SU-DHL-6 (cell line): Measurements from ENCODE around the gene POMP.
"Not testable (repeated sequence)": the region's sequence is repeated elsewhere in the genome, so short reads cannot be mapped to it uniquely, and the experiment has no call there.

Source experiments
- H2AFZ ChIP-seq: fragments of 200-600 bp; sonication (generic); 2 replicates; pipeline ENCODE4 v1.6.1; 2014; ENCODE audit warnings: low read depth, mild to moderate bottlenecking, moderate library complexity, mixed read lengths, antibody characterized with exemption, low read length; ENCODE audit not compliant: severe bottlenecking
- H3F3A ChIP-seq: fragments of 200-600 bp; shearing (Covaris generic); 2 replicates; pipeline ENCODE4 v1.6.0; 2016; ENCODE audit warnings: antibody characterized with exemption, mild to moderate bottlenecking; ENCODE audit not compliant: insufficient read depth
- H3K27ac ChIP-seq: fragments of 200-600 bp; sonication (generic); 2 replicates; pipeline ENCODE4 v1.5.1; 2016; ENCODE audit warnings: low read depth, mild to moderate bottlenecking, low read length, moderate library complexity, mixed read lengths
- H3K27me3 ChIP-seq: fragments of 200-600 bp; sonication (generic), shearing (Covaris generic); 2 replicates; pipeline ENCODE4 v1.6.0; 2014; ENCODE audit warnings: mild to moderate bottlenecking, low read length
- H3K36me3 ChIP-seq: fragments of 200-600 bp; sonication (generic); 2 replicates; pipeline ENCODE4 v1.6.1; 2014; ENCODE audit warnings: mild to moderate bottlenecking, low read length, mixed read lengths
- H3K4me2 ChIP-seq: fragments of 300-600, 200-600 bp; shearing (Covaris generic), sonication (generic); 2 replicates; pipeline ENCODE4 v1.6.0; 2014; ENCODE audit warnings: low read length, low read depth, mild to moderate bottlenecking; ENCODE audit not compliant: poor library complexity, severe bottlenecking
- H3K4me3 ChIP-seq: fragments of 200-600 bp; sonication (generic); 2 replicates; pipeline ENCODE4 v1.5.1; 2014; ENCODE audit warnings: antibody characterized with exemption, low read length, mild to moderate bottlenecking, mixed read lengths; ENCODE audit not compliant: insufficient read depth, poor library complexity, severe bottlenecking
- H3K79me2 ChIP-seq: fragments of 200-600 bp; sonication (generic); 2 replicates; pipeline ENCODE4 v1.6.1; 2014; ENCODE audit warnings: mild to moderate bottlenecking, low read length, moderate library complexity; ENCODE audit not compliant: insufficient read depth
- H3K9ac ChIP-seq: fragments of 200-600 bp; sonication (generic); 2 replicates; pipeline ENCODE4 v1.7.0; 2014; ENCODE audit warnings: mild to moderate bottlenecking, low read length
- H3K9me2 ChIP-seq: fragments of 200-600 bp; sonication (generic); replicated peaks from 2 replicates; pipeline ENCODE4 v1.6.1; 2014; ENCODE audit warnings: low read length; ENCODE audit not compliant: insufficient read depth
- H3K9me3 ChIP-seq: fragments of 200-600 bp; sonication (generic); 2 replicates; pipeline ENCODE4 v1.6.1; 2014; ENCODE audit warnings: low read length, mixed read lengths; ENCODE audit not compliant: insufficient read depth
- H4K20me1 ChIP-seq: fragments of 200-600 bp; sonication (generic); 2 replicates; pipeline ENCODE4 v1.6.1; 2014; ENCODE audit warnings: low read depth, mild to moderate bottlenecking, antibody characterized with exemption, low read length, moderate library complexity, mixed read lengths
- EZH2phosphoT487 ChIP-seq: fragments of 200-600 bp; sonication (generic), shearing (Covaris generic); conservative IDR thresholded peaks from 2 replicates; pipeline ENCODE4 v1.6.1; 2018; ENCODE audit warnings: mild to moderate bottlenecking, antibody characterized with exemption, low read length, moderate library complexity, mixed read lengths
- TF ChIP-seq, protein P1 (sequence below): fragments of 200-600 bp; sonication (generic); IDR thresholded peaks from one replicate; pipeline ENCODE4 v1.5.1; 2017; ENCODE audit warnings: antibody characterized with exemption, mild to moderate bottlenecking, low read length, moderate library complexity; ENCODE audit not compliant: insufficient read depth, poor library complexity, severe bottlenecking

Gene POMP

DNA sequence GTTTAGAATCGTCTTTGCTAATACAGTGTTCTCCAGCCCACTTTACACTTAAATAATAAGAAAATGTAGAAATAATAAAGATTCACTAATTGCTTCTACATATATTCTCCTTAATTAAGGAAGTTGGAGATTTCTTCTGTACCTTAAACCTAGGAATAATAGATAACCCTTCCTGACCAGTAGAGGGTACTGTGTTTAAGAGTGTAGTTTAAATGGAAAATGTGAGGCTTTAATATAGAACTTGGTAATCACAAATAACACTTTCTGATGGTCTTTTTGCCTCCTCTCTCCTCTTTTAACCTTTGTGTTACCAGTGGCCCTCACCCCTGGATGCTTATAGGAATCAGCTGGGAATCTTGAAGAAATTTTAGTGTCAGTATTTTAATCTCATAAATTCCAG, 20.7 kb downstream of the POMP start:
- peaks cover 11% of the 10 kb centered on the region; the same call in 1 of the 2 replicates for H3F3A ChIP-seq
- no peaks in the 10 kb centered on the region for H3K79me2 ChIP-seq
- H3K36me3 ChIP-seq = peaks cover 16% of the 10 kb centered on the region

DNA sequence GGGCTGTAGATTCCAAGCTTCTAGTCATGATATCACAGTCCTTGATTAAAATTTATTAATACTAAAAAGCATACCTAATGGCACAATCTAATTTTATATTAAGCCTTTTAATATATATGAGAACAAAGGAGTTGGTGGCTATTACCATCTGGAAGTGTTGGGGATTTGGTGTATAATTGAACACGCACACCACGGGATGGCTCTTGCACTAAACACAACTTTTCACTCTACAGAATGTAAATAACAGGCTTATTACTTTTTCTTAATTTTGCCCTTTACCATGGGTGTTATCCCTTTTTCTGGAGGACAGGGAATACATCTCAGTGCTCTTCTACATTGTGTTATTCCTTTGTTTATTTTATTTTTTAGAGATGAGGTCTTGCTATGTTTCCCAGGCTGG, 21.6 kb downstream of the POMP start:
- H3K27ac ChIP-seq = no peak overlapping the region
- no peaks in the 10 kb centered on the region for H3K9me3 ChIP-seq
- no peak overlapping the region for H3K4me3 ChIP-seq
- H3K4me2 ChIP-seq = no peak overlapping the region
- TF ChIP-seq EZH2phosphoT487 = no peak
- TF ChIP-seq, protein P1, sequence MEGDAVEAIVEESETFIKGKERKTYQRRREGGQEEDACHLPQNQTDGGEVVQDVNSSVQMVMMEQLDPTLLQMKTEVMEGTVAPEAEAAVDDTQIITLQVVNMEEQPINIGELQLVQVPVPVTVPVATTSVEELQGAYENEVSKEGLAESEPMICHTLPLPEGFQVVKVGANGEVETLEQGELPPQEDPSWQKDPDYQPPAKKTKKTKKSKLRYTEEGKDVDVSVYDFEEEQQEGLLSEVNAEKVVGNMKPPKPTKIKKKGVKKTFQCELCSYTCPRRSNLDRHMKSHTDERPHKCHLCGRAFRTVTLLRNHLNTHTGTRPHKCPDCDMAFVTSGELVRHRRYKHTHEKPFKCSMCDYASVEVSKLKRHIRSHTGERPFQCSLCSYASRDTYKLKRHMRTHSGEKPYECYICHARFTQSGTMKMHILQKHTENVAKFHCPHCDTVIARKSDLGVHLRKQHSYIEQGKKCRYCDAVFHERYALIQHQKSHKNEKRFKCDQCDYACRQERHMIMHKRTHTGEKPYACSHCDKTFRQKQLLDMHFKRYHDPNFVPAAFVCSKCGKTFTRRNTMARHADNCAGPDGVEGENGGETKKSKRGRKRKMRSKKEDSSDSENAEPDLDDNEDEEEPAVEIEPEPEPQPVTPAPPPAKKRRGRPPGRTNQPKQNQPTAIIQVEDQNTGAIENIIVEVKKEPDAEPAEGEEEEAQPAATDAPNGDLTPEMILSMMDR = no peak
- no peaks in the 10 kb centered on the region for H3K9me2 ChIP-seq
- H2AFZ ChIP-seq = no peak overlapping the region
- peaks cover 13% of the 10 kb centered on the region for H3K36me3 ChIP-seq
- H3F3A ChIP-seq = peaks cover 11% of the 10 kb centered on the region; the same call in 1 of the 2 replicates
- peaks cover 5% of the 10 kb centered on the region; the same call in 1 of the 2 replicates for H4K20me1 ChIP-seq
- H3K9ac ChIP-seq = no peak overlapping the region
- no peaks in the 10 kb centered on the region for H3K79me2 ChIP-seq
- no peaks in the 10 kb centered on the region for H3K27me3 ChIP-seq

More for the DNA sequence above, 20.7 kb downstream of the POMP start:
- no peak overlapping the region for H3K9ac ChIP-seq
- H4K20me1 ChIP-seq = peaks cover 5% of the 10 kb centered on the region; the same call in 1 of the 2 replicates
- H3K9me2 ChIP-seq = no peaks in the 10 kb centered on the region
- no peak overlapping the region for H3K4me3 ChIP-seq
- no peaks in the 10 kb centered on the region for H3K9me3 ChIP-seq
- H2AFZ ChIP-seq = no peak overlapping the region
- H3K4me2 ChIP-seq = no peak overlapping the region
- H3K27me3 ChIP-seq = no peaks in the 10 kb centered on the region
- TF ChIP-seq, protein P1 = no peak
- H3K27ac ChIP-seq = no peak overlapping the region

DNA sequence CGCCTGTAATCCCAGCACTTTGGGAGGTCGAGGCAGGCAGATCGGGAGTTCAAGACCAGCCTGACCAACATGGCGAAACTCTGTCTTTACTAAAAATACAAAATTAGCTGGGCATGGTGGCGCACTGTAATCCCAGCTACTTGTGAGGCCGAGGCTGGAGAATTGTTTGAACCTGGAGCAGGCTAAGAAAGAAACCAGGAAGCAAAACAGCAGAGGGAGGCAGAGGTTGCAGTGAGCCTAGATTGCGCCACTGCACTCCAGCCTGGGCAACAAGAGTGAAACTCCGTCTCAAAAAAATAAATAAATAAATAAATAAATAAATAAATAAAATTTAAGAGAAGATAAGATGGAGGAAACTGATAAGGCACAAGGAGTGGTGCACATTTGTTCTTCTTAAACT, 24.2 kb downstream of the POMP start:
- H2AFZ ChIP-seq, H3K27ac ChIP-seq, H3K79me2 ChIP-seq, H3K36me3 ChIP-seq, H3K27me3 ChIP-seq, H3K9ac ChIP-seq, H3K9me3 ChIP-seq, H3K4me2 ChIP-seq, H3K9me2 ChIP-seq, H3K4me3 ChIP-seq, H4K20me1 ChIP-seq: not testable (repeated sequence)
- H3F3A ChIP-seq = peaks cover 11% of the 10 kb centered on the region; the same call in 1 of the 2 replicates

DNA sequence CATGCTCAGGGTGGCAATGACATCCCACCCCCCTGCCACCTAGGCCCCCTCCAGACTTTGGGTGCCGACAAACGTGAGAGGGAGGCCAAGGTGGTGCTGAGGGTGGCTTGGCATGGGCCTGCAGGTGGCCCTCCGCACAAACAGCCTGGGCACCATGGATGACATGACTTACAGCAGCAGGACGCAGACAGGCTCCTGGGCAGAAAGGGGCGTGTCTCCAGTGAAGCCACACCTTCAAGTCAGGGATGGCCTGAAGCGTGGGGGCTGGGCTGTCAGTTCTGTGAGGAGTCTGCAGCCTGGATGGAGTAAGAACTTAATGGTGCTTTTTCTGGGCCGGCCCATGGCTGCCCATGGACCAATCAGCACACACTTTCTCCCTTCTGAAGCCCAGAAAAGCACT, 25.3 kb downstream of the POMP start:
- Histone ChIP-seq H3K27ac (no peak overlapping the region), H3K9ac (no peak overlapping the region), H3F3A (peaks cover 11% of the 10 kb centered on the region; the same call in 1 of the 2 replicates), H4K20me1 (no peaks in the 10 kb centered on the region), H2AFZ (no peak overlapping the region), H3K9me3 (no peaks in the 10 kb centered on the region), H3K79me2 (no peaks in the 10 kb centered on the region), H3K9me2 (no peaks in the 10 kb centered on the region), H3K36me3 (no peaks in the 10 kb centered on the region; the same call in 1 of the 2 replicates), H3K4me2 (no peak overlapping the region), H3K27me3 (no peaks in the 10 kb centered on the region), H3K4me3 (no peak overlapping the region)
- TF ChIP-seq EZH2phosphoT487 = no peak
- TF ChIP-seq, protein P1 = no peak
